Eye (tissue), 1 donor: ENCODE data around the gene GNA15.
"Not testable (repeated sequence)": the region's sequence is repeated elsewhere in the genome, so short reads cannot be mapped to it uniquely, and the experiment has no call there.

Experiments
- DNase-seq: peaks from one replicate; pipeline ENCODE4 v3.0.0-alpha.2; 2015

GNA15 gene

DNA sequence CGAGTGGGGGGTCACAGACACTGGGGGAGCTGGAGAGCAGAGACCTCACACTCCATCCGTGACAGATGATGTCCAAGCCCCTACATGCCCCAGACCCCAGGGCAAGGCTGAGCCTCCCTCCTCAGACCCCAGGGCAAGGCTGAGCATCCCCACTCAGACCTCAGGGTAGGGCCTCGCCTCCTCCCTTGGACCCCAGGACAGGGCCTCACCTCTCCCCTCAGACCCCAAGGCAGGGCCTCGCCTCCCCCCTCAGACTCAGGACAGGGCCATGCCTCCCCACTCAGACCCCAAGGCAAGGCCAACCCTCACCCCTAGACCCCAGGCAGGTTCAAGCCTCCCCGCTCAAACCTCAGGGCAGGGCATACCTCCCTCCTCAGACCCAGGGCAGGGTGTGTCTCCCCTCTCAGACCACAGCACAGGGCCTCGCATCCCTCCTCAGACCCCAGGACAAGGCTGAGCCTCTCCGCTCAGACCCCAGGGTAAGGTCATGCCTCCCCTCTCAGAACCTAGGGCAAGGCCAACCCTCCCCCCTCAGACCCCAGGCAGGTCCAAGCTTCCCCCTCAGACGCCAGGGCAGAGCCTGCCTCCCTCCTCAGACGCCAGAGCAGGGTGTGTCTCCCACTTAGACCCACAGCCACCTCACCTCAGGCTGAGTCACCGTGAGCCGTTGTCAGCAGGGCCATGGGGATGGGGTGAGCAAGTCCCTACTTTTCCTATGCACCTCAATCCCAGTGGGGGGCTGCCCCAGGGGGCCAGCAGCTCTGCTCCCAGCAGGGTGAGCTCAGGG is 41.1 kb downstream of the GNA15 start:
- DNase-seq, result no peak

DNA sequence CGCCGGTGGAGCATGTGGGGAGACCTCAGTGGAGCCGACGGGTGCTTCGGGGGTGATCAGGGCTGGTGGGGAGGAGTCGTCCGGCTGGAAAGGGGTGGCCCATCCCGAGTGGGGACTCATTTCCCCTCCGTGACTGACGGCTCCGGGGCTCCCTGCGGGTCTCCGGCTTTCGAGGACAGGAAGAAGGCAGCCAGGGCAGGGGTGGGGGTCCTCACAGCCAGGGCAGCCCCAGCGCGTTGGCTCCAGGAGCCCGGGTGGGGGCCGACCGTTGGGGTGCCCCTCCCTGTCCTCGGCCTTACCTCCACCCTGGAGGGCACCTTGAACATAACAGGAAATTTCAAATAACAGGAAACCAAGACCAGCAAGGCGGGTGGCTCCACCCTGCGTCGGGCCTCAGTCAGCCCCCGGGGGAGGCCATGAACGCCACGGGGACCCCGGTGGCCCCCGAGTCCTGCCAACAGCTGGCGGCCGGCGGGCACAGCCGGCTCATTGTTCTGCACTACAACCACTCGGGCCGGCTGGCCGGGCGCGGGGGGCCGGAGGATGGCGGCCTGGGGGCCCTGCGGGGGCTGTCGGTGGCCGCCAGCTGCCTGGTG is 42.6 kb downstream of the GNA15 start, which contains the start of gene S1PR4:
Gene S1PR4 (plus strand): TSS at position 393 of the 596 bp plus-strand sequence. CDS start 24 bp downstream, at position 417.
- no peak for DNase-seq

DNA sequence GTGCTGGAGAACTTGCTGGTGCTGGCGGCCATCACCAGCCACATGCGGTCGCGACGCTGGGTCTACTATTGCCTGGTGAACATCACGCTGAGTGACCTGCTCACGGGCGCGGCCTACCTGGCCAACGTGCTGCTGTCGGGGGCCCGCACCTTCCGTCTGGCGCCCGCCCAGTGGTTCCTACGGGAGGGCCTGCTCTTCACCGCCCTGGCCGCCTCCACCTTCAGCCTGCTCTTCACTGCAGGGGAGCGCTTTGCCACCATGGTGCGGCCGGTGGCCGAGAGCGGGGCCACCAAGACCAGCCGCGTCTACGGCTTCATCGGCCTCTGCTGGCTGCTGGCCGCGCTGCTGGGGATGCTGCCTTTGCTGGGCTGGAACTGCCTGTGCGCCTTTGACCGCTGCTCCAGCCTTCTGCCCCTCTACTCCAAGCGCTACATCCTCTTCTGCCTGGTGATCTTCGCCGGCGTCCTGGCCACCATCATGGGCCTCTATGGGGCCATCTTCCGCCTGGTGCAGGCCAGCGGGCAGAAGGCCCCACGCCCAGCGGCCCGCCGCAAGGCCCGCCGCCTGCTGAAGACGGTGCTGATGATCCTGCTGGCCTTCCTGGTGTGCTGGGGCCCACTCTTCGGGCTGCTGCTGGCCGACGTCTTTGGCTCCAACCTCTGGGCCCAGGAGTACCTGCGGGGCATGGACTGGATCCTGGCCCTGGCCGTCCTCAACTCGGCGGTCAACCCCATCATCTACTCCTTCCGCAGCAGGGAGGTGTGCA is 43.3 kb downstream of the GNA15 start:
- DNase-seq, result no peak

DNA sequence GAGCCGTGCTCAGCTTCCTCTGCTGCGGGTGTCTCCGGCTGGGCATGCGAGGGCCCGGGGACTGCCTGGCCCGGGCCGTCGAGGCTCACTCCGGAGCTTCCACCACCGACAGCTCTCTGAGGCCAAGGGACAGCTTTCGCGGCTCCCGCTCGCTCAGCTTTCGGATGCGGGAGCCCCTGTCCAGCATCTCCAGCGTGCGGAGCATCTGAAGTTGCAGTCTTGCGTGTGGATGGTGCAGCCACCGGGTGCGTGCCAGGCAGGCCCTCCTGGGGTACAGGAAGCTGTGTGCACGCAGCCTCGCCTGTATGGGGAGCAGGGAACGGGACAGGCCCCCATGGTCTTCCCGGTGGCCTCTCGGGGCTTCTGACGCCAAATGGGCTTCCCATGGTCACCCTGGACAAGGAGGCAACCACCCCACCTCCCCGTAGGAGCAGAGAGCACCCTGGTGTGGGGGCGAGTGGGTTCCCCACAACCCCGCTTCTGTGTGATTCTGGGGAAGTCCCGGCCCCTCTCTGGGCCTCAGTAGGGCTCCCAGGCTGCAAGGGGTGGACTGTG is 44.0 kb downstream of the GNA15 start:
- DNase-seq, result no peak

DNA sequence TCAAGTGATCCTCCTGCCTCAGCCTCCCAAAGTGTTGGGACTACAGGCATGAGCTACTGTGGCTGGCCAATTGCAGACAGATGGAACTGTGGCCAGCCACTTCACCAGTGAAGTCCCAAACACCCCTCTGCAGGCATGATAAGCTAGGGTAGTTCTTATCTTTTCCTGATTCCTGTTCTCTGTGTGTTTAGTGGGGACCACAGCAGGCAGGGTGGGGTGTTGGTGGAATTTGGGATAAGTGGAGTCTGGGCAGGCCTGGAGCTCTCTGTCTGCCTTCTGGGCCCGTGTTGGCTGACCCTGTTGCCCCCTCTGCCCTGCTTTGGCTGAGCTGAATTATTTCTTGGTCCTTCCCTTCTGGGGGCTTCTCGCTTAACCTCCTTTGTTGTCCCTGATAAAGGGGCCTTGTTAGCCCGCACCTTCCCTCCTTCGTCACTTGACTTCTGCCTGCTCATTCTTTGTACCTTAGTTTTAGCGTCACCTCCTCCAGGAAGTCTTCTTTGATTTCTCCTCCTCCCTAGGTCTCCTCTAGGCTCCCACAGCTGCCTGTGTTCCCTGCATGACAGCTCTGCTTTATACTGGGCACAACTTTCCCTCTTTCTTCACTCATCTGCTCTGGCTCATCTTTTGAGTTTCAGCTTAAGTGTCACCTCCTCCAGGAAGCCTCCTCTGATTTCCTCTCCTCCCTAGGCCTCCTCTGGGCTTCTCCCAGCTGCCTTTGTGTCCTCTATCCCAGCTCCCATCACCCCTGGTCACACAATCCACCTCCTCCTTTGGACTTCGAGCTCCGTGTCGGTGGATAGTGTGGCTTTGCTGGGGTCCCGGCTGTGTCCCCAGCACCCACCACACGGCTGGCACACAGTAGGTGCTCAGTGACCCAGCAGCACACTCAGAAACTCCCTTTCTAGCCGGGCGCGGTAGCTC is 48.1 kb downstream of the GNA15 start:
- no peak for DNase-seq

DNA sequence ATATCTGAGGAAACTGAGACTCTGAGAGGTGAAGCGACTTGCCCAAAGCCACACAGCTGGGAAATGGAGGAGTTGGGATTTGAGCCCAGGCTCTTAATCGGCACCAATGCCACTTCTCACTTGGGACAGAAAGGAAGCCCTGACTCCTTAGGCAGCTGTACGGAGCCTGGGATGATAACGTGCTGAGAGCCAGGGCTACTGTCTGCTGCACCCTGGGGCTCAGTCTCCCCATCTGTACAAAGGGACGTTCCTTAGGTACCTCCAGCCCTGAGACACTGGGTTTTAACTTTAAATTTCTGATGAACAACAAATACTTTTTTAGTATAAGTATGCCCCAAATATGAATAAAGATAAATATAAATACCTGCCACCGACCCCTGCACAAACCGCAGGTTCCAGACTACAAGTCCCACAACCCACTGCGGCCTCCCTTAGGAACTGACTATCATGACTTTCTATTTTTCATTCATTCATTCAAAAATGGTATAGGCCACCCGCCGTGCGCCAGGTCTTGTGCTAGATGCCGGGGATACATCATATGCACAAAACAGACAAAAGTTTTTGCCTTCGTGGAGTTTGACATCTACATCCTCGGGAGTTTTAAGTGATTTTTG is 49.1 kb downstream of the GNA15 start:
- no peak for DNase-seq

DNA sequence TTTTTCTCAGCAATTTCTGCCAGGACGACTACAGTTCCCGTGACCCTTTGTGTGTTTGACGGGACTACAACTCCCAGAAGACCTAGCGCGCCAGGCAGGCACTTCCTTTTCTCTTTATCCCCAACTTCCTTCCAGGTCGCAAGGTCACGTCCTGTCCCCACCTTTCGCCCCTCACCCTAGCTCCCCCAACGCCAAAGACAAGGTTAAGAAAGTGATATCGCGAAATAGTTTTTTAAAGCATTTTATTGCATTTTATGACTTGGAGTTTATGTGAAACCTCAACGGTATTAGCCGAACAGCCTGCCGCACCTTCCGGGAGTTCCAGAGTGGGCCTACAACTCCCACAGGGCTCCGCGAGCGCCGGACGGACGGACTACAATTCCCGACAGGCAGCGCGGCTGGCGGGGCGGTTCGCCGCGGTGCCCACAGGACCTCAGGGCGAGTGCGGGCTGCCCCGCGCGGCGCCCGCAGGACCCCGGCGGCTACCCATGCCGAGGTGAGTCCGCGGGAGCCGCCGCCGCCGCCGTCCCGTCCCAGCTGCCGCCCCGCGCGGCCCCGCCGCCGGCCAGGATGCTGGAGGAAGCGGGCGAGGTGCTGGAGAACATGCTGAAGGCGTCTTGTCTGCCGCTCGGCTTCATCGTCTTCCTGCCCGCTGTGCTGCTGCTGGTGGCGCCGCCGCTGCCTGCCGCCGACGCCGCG is 49.8 kb downstream of the GNA15 start, which contains the start of gene NCLN:
Gene NCLN (plus strand): TSS at position 470 of the 699 bp plus-strand sequence. CDS start 101 bp downstream, at position 571.
- peak; percentile 99 for DNase-seq

DNA sequence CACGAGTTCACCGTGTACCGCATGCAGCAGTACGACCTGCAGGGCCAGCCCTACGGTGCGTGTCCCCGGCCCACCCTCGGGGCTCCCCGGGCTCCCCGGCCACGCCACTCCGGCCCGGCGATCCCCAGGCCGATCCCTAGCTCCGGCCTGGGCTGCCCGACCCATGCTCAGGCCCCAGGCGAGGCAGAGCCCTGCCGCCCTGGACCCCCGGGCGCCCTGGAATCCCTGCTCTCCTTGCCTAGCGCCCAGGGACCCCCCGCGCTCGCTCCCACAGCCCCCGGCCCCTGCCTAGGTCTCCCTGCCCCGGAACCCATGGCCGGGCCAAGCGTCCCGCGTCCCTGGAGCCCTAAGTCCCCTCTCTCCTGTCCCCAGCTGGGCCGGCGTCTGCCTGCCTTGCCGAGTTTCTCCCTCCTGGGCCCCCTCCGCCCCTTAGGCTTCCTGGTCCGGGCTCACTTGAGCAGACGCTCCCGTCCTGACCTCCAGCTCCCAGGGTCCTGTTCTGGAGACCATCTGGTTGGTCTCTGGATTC is 50.4 kb downstream of the GNA15 start:
- DNase-seq, result peak; percentile 20

DNA sequence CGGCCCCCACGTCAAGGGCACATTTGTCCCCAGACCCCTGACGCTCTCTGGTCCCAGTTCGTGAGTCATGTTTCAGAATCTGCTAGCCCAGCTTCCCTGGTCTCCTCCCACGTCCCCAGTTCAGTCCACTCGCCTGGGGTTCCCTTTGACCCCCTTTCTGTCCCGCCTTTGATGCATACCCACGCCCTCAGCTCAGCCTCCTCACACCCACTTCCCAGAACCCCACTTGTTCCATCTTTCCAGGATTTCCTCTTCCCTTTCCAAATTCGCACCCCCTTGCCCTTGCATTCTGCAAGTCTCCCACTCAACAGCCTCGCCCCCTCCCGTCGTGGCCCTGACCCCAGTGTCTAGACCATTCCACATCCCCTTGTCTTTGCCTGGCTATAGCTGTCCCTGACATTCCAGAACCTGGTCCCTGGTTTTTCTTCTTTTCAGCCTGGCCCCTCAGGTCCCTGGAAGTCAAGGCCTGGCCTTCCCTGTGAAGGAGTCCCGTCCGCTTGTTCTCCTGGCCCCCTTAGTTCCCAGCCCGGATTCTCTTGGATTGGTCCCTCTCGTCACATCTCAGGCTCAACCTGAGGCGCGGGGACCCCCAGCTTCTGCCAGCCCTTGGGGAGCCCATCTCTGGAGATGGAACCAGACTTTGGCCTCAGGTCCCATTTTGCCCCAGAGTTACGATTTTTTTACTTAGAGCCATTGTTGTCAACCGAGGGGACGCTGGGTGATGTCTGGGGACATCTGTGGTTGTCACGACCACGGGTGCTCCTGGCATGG is 51.2 kb downstream of the GNA15 start:
- DNase-seq, result no peak

DNA sequence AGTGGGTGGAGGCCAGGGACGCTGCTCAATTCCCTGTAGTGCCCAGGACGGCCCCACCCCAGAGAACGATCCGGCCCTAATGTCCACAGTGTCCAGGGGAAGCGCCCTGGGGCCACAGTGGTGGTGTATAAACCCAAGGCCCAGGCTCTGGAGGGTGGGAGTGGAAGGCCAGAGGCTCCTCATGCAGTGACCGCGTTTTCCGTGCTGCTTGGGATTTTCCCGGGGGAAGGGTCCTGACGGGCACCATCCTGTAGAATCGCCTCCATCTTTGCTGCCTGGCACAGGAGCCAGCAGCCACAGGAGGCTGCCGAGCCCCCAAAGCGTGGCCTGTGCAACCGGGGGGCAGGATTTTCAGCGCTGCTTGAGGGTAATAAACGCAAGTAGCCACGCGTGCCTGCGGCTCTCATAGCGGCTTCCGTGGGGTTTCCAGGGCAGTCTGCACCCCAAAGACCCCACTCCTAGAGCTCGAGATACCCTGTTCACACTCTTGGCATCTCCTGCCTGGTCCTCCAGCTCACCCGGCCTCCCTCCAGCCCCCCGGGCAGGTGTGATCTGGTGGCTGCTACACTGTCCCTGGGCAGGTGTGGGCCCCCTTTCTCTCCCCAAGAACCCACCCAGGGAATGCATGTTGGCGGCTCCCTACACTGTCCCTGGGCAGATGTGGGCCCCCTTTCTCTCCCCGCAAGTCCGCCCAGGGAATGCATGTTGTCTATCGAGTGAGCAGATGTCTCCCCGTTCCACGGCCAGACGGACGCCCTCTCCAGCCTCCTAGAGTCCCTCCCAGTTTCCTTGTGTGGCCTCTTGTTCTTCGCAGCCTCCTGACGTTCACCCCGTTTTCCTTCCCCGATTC is 52.1 kb downstream of the GNA15 start:
- no peak for DNase-seq

DNA sequence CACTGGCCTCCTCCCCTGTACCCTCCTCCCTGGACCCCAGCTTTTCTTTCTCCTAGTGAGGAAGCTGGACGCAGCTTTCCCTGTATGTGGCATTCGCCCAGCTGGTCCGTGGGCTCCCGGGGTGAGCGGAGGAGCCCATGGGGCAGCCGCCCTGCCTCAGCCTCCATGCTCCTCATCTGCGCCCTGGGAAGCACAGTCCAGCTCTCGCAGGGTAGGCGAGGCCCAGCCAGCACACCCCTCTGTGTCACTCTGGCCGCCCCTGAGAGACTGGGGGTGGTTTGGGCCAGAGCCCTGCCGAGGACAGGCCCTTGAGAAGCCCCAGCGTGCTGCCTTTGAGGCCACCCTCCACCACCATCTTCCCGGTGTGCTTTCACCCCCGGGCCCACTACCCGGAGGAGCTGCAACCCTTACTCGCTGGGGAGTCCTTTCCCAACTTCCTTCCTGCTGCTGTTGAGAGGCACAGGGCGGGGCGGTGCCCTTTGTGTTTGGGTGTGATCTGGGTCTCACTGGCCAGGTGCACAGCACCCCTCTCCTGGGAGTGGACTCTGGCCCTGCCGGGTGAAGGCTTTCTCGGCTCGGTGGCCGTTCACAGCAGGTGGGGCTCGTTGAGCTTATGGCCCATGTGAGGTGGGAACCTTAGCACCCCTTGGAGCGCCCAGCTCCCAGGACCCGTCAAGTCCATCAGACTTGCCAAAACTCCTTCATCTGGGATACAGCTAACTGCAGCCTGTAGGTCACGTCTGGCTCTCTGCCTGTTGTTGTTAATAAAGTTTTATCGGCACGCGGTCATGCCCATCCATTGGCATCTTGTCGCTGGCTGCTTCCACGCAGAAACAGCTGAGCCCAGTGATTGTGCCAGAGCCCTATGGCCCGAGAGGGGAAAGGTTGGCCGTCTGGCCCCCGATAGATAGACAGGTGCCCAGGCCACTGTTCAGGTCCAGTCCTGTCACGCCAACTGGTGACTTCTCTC is 53.1 kb downstream of the GNA15 start:
- no peak for DNase-seq

DNA sequence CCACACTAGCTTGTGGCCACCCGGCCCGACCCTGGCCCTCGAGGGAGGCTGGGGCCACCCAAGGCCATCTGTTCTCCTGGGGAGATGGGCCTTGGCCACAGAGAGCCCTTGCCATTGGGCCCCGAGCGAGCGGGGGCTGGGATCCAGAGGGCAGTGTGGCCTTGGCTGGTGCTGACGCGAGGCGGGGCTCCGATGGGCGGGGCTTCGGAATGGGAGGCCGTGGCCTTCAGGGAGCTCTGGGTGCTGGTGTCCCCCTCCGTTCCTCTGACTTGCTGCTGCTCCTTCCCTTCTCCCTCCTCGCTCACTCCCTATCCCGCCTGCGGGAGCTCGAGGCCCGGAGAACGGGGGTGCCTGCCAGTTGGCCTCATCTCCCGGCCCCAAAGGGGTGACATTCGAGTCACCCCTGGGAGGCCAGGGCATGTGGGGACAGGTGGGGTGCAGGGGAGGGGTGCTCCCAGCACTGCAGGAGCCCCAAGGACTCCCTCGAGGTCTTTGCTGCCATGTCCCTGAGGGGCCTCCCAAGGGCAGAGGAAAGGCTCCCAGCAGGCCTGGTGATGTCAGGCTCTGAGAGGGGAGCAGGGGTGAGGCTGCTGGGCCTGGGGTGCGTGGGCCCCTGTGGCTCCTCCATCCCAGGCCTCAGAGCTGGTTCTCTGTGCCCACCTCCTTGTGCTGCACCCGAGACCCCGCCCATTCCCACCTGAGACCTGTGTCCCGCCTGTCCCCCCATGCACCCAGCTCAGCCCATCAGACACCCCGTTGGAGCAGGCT is 54.1 kb downstream of the GNA15 start:
- DNase-seq, result no peak

DNA sequence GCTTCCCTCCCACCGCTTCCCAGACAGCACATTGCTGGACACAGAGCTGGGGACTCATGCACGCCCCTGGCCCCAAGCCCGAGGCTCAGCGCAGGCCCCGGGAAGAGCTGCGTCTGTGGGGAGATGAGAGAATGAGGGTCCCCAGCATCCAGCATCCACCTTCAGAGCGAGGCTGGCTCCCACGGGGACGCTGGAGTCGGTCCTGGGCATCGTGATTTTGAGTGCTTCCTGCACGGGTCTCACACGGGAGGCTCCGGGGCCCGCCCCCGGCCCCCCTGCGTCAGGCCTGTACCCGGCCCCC is 54.6 kb downstream of the GNA15 start:
- no peak for DNase-seq

DNA sequence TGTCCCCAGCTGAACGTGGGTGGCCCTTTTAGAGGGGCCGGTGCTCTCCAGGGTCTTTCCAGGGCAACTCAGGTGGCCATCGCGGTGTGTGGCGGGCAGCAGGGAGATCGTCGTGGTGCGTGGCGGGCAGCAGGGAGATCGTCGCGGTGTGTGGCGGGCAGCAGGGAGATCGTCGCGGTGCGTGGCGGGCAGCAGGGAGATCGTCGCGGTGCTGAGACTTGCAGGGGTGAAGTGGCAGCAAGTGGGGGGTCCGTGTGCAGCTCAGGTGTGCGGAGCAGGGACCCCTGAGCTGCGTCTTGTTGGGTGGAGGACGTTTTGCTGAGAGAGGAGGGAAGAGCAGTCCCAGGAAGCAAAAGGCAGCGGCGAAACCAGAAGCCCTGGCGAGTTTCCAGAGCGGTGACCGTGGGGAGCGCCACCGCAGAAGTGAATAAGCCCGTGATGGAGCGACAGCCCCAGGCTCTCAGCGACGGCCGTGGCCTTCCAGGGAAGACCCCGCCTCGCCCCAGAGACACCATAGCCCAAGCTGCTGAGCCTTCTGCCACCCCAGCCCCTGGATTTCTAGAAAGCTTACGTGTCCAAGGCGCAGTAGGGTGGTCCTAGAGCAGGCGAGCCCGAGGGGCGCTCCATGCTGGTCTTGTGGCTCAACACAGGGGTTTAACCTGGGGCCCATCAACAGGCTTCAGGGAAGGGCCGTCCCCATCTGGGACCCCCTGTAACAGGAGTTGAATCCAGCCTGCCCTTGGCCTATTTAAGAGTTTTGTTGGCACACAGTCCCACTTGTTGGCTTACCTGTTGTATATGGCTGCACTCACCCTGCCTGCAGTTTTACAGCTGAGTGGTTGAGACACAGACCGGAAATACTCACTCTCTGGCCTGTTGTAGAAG is 55.3 kb downstream of the GNA15 start:
- DNase-seq, result no peak

DNA sequence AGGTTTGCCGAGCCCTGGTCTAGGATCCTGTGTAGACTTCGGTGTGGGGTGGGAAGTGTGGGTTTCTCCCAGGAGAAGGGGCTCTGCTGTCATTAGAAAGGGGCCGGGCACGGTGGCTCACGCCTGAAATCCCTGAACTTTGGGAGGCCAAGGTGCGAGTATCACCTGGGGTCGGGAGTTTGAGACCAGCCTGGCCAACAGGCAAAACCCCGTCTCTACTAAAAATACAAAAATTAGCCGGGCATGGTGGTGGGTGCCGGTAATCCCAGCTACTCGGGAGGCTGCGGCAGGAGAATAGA is 55.9 kb downstream of the GNA15 start:
- not testable (repeated sequence) for DNase-seq

DNA sequence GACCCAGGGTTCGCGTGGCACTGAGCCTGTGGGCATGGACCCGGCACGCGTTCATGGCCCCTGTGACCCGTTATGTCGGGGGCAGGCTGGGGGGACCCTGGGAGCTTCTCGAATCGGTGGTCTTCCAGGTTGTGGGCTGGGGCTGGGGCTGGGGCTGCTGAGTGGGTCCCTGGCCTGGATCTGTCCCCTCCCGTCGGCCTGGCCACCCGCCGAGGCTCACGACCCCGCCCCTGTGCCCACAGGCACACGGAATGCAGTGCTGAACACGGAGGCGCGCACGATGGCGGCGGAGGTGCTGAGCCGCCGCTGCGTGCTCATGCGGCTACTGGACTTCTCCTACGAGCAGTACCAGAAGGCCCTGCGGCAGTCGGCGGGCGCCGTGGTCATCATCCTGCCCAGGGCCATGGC is 56.4 kb downstream of the GNA15 start:
- DNase-seq, result no peak
